Measurements from ENCODE around the gene ANXA6.

The ANXA6 gene

DNA sequence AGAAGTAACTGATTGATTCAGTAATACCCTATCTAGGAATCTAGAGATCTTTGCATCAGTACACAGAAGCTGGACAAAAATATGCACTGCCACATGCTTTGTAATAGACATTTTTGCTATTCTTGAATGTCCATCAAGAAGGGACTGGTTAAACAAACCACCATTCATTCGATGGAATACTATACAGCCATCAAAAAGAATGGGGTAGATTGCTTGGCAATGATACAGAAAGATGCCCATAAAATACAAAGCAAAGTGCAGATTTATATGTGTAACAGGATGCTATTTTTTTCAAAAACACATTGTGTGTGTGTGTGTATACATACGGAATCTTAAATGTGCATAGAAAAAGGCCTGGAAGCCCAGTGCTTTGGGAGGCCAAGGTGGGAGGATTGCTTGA, 84.3 kb downstream of the ANXA6 start:
- TF ChIP-seq, protein P1, sequence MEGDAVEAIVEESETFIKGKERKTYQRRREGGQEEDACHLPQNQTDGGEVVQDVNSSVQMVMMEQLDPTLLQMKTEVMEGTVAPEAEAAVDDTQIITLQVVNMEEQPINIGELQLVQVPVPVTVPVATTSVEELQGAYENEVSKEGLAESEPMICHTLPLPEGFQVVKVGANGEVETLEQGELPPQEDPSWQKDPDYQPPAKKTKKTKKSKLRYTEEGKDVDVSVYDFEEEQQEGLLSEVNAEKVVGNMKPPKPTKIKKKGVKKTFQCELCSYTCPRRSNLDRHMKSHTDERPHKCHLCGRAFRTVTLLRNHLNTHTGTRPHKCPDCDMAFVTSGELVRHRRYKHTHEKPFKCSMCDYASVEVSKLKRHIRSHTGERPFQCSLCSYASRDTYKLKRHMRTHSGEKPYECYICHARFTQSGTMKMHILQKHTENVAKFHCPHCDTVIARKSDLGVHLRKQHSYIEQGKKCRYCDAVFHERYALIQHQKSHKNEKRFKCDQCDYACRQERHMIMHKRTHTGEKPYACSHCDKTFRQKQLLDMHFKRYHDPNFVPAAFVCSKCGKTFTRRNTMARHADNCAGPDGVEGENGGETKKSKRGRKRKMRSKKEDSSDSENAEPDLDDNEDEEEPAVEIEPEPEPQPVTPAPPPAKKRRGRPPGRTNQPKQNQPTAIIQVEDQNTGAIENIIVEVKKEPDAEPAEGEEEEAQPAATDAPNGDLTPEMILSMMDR (conservative IDR thresholded peaks at IDR 0.05) = no peak
- no peak overlapping the region for H3K27ac ChIP-seq

DNA sequence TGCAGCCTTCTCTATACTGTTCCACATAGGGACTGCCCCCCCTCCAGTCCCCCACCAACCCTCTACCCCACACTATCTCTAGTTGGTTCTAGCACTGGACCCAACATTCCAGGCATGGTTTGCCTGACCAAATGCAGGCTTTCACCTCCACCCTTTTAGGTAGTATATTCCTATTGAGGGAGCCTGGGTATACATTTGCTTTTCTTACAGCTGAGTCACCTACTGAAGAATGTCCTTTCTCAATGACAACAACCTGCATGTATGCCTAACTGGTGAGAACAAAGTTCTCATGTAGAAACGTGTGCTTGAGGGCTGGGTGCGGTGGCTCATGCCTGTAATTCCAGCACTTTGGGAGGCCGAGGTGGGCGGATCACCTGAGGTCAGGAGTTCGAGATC, 85.0 kb downstream of the ANXA6 start:
- H3K27ac ChIP-seq = no peak overlapping the region
- TF ChIP-seq, protein P1 (conservative IDR thresholded peaks at IDR 0.05) = no peak

DNA sequence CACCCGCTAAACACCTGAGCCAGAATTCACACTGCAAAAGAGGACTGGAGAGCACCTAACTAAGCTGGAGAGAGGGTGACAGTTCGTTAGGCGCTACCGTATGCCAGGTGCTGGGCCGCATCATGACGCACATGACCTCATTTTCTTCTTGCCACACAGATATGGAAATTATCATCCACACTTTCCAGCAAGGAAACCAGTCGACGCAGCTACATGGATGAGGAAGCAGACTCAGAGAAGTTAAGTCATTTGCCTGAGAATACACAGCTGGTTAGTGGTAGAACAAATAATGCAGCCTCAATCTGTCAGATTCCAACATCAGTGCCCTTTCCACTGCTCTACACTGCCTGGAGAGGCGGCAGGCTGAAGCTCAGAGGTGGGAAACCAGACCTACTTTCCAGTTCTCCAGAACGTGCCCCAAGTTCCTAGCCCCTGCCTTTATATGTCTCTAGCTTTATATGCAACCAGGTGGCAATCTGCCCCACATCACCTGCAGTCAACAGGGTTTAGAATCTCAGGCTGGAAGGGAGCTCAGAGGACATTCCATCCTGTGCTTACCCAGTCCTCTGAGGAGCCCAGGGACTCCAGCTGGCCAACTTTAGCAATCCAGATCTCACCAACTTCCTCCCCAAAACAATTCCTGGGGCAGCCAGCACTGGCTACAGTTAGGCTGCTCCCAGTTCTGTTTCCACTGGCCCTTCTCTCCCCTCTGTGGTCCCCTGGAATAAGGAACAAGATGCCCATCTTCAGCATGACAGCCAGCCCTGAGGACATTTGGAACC, 85.5 kb downstream of the ANXA6 start:
- TF ChIP-seq, protein P1 (conservative IDR thresholded peaks at IDR 0.05) = no peak
- H3K27ac ChIP-seq = no peak overlapping the region

DNA sequence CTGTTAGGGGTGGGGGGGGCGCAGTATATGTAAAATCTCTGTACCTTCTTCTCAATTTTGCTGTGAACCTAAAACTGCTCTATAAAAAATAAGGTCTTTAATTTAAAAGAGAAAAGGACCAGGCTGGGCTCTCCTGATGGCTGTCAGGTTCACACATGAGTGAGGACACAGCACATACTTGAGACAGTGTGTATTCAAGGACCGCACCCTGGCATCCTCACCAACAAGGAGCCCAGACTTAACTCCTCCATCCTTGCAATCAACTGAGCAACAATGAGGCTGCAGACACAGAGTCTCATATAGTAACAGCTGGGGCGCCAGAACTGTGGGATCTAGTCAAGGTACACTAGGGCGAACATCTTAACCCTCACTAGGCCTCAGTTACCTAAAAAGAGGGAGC, 86.6 kb downstream of the ANXA6 start:
- no peak overlapping the region for H3K27ac ChIP-seq

DNA sequence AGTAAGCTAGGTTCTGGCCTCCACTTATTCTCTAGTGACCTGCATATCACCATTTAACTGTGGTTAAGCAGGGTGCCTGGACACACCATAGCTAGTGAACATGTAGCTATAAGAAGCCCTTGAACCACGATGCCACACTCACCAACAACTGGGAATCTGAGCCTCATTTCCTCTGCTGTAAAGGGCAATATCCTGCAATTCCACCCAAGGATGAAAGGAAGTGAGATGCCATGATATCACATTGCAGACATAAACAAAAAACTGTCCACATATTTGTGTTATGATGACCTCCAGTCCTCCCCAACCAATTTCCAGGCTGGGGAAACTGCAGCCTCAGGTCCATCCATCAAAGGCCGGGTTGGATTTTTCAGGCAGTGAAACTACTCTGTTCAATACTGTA, 87.1 kb downstream of the ANXA6 start:
- H3K27ac ChIP-seq = no peak overlapping the region
- TF ChIP-seq, protein P1 (conservative IDR thresholded peaks at IDR 0.05) = no peak

More for the DNA sequence above, 86.6 kb downstream of the ANXA6 start:
- TF ChIP-seq, protein P1 (conservative IDR thresholded peaks at IDR 0.05) = no peak

DNA sequence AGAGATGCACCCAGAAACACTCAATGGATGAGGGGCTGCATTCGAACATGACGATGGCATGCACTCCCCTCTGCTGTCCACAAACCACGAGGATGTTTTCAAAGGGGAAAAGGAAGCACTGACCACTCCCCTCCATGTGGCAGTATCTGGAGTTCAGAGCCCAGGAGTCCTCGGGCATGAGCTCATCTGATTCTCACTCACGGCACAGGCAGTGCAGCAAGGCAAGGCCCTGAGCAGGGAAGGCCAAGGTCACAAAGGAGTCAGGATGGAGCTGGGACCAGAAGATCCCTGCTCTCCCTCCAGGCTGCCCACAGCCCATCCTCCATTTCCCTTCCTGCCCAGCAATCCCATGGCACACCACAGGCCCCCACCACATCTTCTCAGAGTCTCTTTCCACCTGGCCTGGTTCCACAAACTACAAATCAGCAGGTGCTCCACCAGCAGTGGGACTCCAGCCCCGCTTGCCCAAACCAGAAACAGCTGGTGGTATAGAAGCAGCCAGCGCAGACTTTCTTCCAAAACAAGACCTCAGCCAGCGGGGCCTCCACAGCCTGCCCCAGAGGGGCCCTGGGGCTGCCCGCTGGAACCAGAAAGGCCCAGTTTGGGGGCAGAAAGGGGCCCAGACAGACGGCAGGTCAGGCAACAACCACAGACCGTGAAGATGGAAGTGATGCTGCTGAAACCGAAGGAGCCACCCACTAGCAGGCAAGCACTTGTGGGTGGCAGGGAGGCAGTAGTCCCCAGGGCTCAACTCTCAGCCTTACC, 89.0 kb downstream of the ANXA6 start:
- TF ChIP-seq, protein P1 (conservative IDR thresholded peaks at IDR 0.05) = no peak
- no peak overlapping the region for H3K27ac ChIP-seq

DNA sequence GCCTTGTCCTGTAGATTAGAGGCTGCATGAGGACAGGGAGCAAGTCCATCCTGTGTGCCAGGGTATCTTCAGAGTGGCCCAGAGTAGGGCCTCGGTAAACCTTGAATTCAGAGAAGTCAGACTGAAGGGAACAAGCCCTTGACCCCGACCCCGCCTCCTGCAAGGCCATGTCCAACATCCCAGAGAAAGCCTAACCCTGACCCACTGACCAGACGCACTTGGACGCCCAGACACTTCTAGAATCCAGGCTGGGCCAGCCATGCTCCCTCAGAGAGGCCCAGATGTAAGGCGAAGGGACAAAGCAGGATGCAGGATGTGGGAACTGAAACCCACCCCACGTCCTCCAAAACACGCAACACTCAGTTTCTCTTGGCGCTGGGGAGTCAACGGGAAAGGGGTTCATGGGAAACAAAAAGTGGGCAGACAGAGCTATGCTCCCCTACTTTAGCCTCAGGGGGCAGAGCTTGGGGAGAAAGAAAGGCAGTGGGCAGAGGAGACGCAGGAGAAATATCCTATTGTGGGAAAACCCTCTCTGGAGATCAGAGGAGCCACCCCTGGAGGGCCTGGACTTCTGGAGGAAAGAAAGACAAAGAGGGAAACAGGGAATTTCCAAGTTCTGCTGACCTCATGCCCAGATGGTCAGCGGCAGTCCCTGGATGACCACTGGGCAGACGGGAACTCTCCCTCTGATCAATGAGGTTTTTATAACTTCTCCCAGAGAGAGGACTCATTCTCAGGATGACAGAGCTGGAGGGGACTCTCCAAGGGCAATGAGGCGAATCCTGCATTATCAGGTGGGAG, 89.7 kb downstream of the ANXA6 start:
- H3K27ac ChIP-seq = no peak overlapping the region

More for the DNA sequence above, 89.7 kb downstream of the ANXA6 start:
- TF ChIP-seq, protein P1 (conservative IDR thresholded peaks at IDR 0.05) = no peak

All from VCaP (cell line).